Stomach (tissue), 9 donors: Measurements from ENCODE around the gene OR6B3. TPM values are rescaled to one million over a fixed set of nuclear protein-coding genes. Genes with fewer than 3 reads are reported as not detected.

ENCODE experiments used
- DNase-seq, 2 donors: peaks; one replicate each; pipeline versions ENCODE4 v3.0.0 to v3.0.0-alpha.2; 2013 to 2019
- H3K27ac ChIP-seq, 5 donors: fragments of 200-600 bp in 4 of 5; sonication (generic) in 4 of 5; one replicate each; pipeline ENCODE4 v1.5.1; 2013 to 2019; ENCODE audit warnings: mild to moderate bottlenecking in 1 of 5, moderate library complexity in 1 of 5
- H3K27me3 ChIP-seq, 3 donors: fragments of 200-600 bp; sonication (generic); one replicate each; pipeline ENCODE4 v1.5.1; 2017 to 2019; ENCODE audit warnings: mixed run types in 1 of 3
- H3K36me3 ChIP-seq, 4 donors: fragments of 200-600 bp; sonication (generic); 1 replicate in 3 of 4; 2 replicates in 1 of 4; pipeline ENCODE4 v1.5.1; 2016 to 2019
- H3K4me1 ChIP-seq, 4 donors: fragments of 200-600 bp; sonication (generic); one replicate each; pipeline ENCODE4 v1.5.1; 2016 to 2019
- H3K4me3 ChIP-seq, 4 donors: fragments of 200-600 bp; sonication (generic) in 3 of 4; one replicate each; pipeline ENCODE4 v1.5.1; 2016 to 2019; ENCODE audit warnings: mild to moderate bottlenecking in 1 of 4
- H3K9me3 ChIP-seq, 4 donors: fragments of 200-600 bp; sonication (generic); one replicate each; pipeline ENCODE4 v1.5.1; 2016 to 2019
- CTCF ChIP-seq, 7 experiments: fragments of 450-650 bp in 4 of 7; fragments of 200-600 bp in 3 of 7; sonication (generic) in 3 of 7; IDR thresholded peaks; one replicate each; pipeline ENCODE4 v1.5.1; 2016 to 2019; ENCODE audit warnings: antibody characterized with exemption in 7 of 7, control low read depth in 2 of 7, mild to moderate bottlenecking in 1 of 7
- EP300 ChIP-seq: sonication (generic); formaldehyde crosslinking; IDR thresholded peaks from one replicate; pipeline ENCODE4 v1.6.1; 2017; ENCODE audit warnings: antibody characterized with exemption
- POLR2A ChIP-seq, 4 donors: fragments of 450-650 bp; IDR thresholded peaks; one replicate each; pipeline ENCODE4 v1.6.1; 2016; ENCODE audit warnings: antibody characterized with exemption in 4 of 4, control low read depth in 2 of 4, mild to moderate bottlenecking in 1 of 4, moderate library complexity in 1 of 4
- POLR2AphosphoS5 ChIP-seq, 3 donors: sonication (generic); formaldehyde crosslinking; IDR thresholded peaks; one replicate each; pipeline ENCODE4 v1.6.1; 2016; ENCODE audit warnings: antibody characterized with exemption in 3 of 3
- WGBS, 5 donors: extraction: QIAGEN DNeasy Blood & Tissue Kit in 3 of 5; methylation state at CpG; one replicate each; pipeline versions ENCODE4 v1.1.5 to v1.1.7; 2013 to 2018; 5-methylcytosine and 5-hydroxymethylcytosine counted together
- intact Hi-C: fragments of 100-400 bp; cut with DNase I; formaldehyde crosslinking; loops from one replicate; pipeline ENCODE4 v1.15.1; 2023; ENCODE audit warnings: low total_unique reads
- polyA plus RNA-seq, 3 donors: library from polyadenylated mRNA; stranded (reverse); fragments of 200-250 nt; gene quantifications; one replicate each; pipeline ENCODE4 v1.2.3, GENCODE V29; 2013
- total RNA-seq, 5 donors: library from RNA; depleted of rRNA; stranded (reverse); fragments of >200 nt; gene quantifications; one replicate each; pipeline versions ENCODE4 v1.1.0 to v1.2.3, GENCODE V29; 2014 to 2016
- donor health status: healthy with polysubstance abuse.
- donor health status: Bipolar disorder and iron deficiency.
- donor health status: healthy.

OR6B3 gene
- total and polyA plus RNA-seq, 8 donors = not detected

DNA sequence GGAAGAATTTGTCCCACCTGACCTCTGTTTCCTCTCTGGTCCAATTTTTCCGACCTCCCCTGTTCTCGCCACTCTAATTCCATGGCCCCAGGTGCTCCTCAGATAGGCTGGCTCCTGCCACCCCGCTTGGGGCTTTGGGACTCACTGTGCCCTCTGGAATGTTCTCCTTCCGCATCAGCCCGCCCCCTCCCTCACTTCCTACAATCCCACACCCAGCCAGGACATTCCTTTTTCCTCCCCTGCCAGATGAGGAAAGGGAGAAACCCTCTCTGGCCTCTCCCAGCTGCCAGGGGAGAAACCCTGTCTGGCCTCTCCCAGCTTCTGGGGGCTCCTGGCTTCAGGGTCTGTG is 20.0 kb downstream of the OR6B3 start:
- TF ChIP-seq POLR2A (IDR thresholded peaks at IDR 0.05) (no peak), CTCF (IDR thresholded peaks at IDR 0.05) (no peak), EP300 (no peak), POLR2AphosphoS5 (IDR thresholded peaks at IDR 0.05) (no peak)
- DNase-seq = no peak
- intact Hi-C loops = no loop called here
- 43 to 58% (median 48%) methylated on average over 5 of the region's 5 CpGs for WGBS, 5 donors
- no peaks in the 10 kb centered on the region for H3K36me3 ChIP-seq
- H3K4me3 ChIP-seq = no peak overlapping the region
- H3K9me3 ChIP-seq = no peaks in the 10 kb centered on the region
- peaks cover 0 to 39% (median 8%) of the 10 kb centered on the region in 3 donors for H3K27me3 ChIP-seq
- H3K27ac ChIP-seq = no peak overlapping the region
- H3K4me1 ChIP-seq = no peaks in the 10 kb centered on the region

GRCh38 chr2:240032406-240033329 is 20.7 kb downstream of the OR6B3 start:
- intact Hi-C loops = no loop called here
- no peak for TF ChIP-seq CTCF (IDR thresholded peaks at IDR 0.05)
- TF ChIP-seq EP300 = no peak
- no peak for TF ChIP-seq POLR2AphosphoS5 (IDR thresholded peaks at IDR 0.05)
- no peak for DNase-seq
- 68 to 72% (median 69%) methylated on average over 8 to 14 of the region's 14 CpGs for WGBS, 5 donors
- no peak overlapping the region for H3K4me3 ChIP-seq
- H3K36me3 ChIP-seq = no peaks in the 10 kb centered on the region
- peaks cover 0 to 39% (median 8%) of the 10 kb centered on the region in 3 donors for H3K27me3 ChIP-seq
- H3K9me3 ChIP-seq = no peaks in the 10 kb centered on the region
- H3K4me1 ChIP-seq = no peaks in the 10 kb centered on the region
- no peak overlapping the region for H3K27ac ChIP-seq

DNA sequence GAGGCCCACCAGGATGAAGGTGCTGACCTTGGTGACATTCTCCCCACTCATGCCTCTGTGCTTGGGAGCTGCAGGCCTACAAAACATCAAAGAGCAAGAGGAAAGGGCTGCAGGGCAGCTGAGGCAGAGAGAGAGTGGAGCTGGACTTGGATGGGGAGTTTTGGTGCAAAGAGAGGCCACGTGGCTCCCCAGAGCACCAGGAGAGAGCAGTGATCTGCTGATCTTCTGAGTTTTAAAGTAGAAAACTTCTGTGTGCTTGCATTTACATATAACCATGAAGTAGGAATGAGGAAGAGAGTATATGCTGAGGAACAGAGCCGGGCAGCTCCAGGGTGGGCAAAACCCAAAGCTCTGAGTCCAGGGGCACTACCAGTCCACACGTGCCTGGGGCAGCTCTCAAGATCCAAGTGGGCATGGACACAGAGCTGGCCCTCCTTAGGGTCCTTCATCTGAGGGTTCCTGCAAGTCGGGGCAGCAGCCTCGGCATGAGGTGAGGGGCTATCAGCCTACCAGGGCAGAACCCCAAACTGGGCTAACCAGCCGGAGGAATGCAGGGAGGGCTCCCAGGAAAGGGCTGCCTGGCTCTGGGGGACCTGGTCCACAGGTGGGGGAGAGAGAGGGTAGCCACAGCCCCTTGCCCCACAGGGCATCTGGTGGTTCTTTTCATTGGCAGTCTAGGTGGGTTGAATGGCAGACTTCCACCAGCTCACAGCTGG is 22.8 kb downstream of the OR6B3 start, which contains the start of gene OR6B2:
Gene OR6B2 (minus strand): TSS at position 51 of the 716 bp plus-strand sequence. CDS start 0 bp downstream, at position 51.
- H3K4me3 ChIP-seq = no peak within 1 kb of the TSS
- H3K27me3 ChIP-seq = peaks cover 0 to 39% (median 8%) of the 10 kb centered on the region in 3 donors
- no peaks in the 10 kb centered on the region for H3K9me3 ChIP-seq
- intact Hi-C loops = no loop called here
- no peak within 1 kb of the TSS for H3K27ac ChIP-seq
- peaks cover 0 to 3% (median 0%) of the 10 kb centered on the region in 4 donors for H3K4me1 ChIP-seq
- no peaks in the 10 kb centered on the region for H3K36me3 ChIP-seq
- no peak for DNase-seq
- WGBS, 5 donors = 48 to 76% (median 64%) methylated on average over 3 to 6 of the region's 6 CpGs
- TF ChIP-seq CTCF (IDR thresholded peaks at IDR 0.05) = no peak
- TF ChIP-seq POLR2A (IDR thresholded peaks at IDR 0.05) = no peak

GRCh38 chr2:240024766-240025165 is 28.6 kb downstream of the OR6B3 start:
- H3K27me3 ChIP-seq = peaks cover 0 to 3% (median 0%) of the 10 kb centered on the region in 3 donors
- peak overlapping the region; percentile 86 to 98 (median 96) for H3K4me3 ChIP-seq
- DNase-seq = peak in 1 of 2 donors; percentile 47
- WGBS, 5 donors = 0 to 2% (median 1%) methylated on average over 19 to 22 of the region's 22 CpGs
- intact Hi-C loops = no loop called here
- H3K4me1 ChIP-seq = peaks cover 11 to 36% (median 29%) of the 10 kb centered on the region in 4 donors
- TF ChIP-seq POLR2AphosphoS5 (IDR thresholded peaks at IDR 0.05) (no peak), EP300 (no peak), POLR2A (IDR thresholded peaks at IDR 0.05) (no peak), CTCF (IDR thresholded peaks at IDR 0.05) (no peak)
- peak overlapping the region; percentile 92 to 99 (median 94) for H3K27ac ChIP-seq
- H3K36me3 ChIP-seq = peaks cover 10 to 19% (median 18%) of the 10 kb centered on the region in 4 donors
- no peaks in the 10 kb centered on the region for H3K9me3 ChIP-seq
